Muscle of leg (tissue), 11 donors: ENCODE results near the gene RAB11FIP4. TPM values are rescaled to one million over a fixed set of nuclear protein-coding genes. Genes with fewer than 3 reads are reported as not detected.

Experiments used
- DNase-seq: peaks from one replicate; pipeline ENCODE4 v3.0.0; 2013
- H3K27ac ChIP-seq: one replicate; pipeline ENCODE4 v1.5.1; 2013; ENCODE audit warnings: mild to moderate bottlenecking, low read length, control low read depth
- H3K27me3 ChIP-seq: one replicate; pipeline ENCODE4 v1.6.1; 2013; ENCODE audit warnings: low read length; ENCODE audit not compliant: control insufficient read depth, insufficient read depth
- H3K36me3 ChIP-seq: one replicate; pipeline ENCODE4 v1.6.1; 2013; ENCODE audit warnings: low read length; ENCODE audit not compliant: control insufficient read depth, insufficient read depth
- H3K4me1 ChIP-seq: one replicate; pipeline ENCODE4 v1.6.1; 2013; ENCODE audit warnings: low read length; ENCODE audit not compliant: control insufficient read depth, insufficient read depth
- H3K4me3 ChIP-seq: one replicate; pipeline ENCODE4 v1.5.1; 2013; ENCODE audit warnings: low read length, control low read depth
- H3K9me3 ChIP-seq: replicated peaks from 2 replicates; pipeline ENCODE4 v1.6.1; 2013; ENCODE audit warnings: low read depth, low read length; ENCODE audit not compliant: control insufficient read depth
- WGBS: methylation state at CpG from one replicate; pipeline ENCODE4 v1.1.5; 2013; ENCODE audit warnings: missing lambda C conversion rate; ENCODE audit not compliant: insufficient coverage; 5-methylcytosine and 5-hydroxymethylcytosine counted together
- polyA plus RNA-seq, 8 donors: library from polyadenylated mRNA; unstranded; fragments of 120-200 nt; gene quantifications; one replicate each; pipeline versions ENCODE4 v1.2.1 to v1.2.3, GENCODE V29; 2013; ENCODE audit warnings: inconsistent platforms in 1 of 8, low replicate concordance in 1 of 8; ENCODE audit not compliant: insufficient read length in 8 of 8, insufficient read depth in 1 of 8
- total RNA-seq: library from RNA; stranded (reverse); fragments of 120-200 nt; gene quantifications from one replicate; pipeline ENCODE4 v1.2.4, GENCODE V29; 2013

RAB11FIP4 gene
- total and polyA plus RNA-seq, 9 donors, result 0.28 to 1.6 (median 0.89) TPM

DNA sequence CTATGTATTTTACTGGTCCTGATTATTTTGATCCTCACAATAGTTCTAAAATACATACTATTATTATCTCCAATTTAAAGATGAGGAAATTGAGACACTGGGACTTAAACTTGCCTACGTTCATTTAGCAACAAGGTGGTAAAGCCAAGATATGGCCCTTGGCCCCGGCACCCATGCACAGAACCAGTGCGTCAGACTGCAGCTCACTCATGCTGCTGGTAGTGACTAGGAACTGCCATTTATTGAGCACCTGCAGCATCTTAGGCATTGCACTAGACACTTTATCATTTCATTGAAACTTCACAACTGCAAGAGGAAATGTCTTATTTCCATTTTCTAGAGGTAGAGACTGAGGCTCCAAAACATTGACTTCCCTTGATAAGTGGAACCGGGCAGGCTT is 93.3 kb downstream of the RAB11FIP4 start:
- no peak for DNase-seq
- Histone ChIP-seq H3K27me3 (peaks cover 63% of the 10 kb centered on the region), H3K27ac (no peak overlapping the region), H3K9me3 (no peaks in the 10 kb centered on the region), H3K4me1 (peaks cover 9% of the 10 kb centered on the region), H3K36me3 (no peaks in the 10 kb centered on the region), H3K4me3 (no peak overlapping the region)
- 83% methylated on average over 3 of the region's 4 CpGs for WGBS

DNA sequence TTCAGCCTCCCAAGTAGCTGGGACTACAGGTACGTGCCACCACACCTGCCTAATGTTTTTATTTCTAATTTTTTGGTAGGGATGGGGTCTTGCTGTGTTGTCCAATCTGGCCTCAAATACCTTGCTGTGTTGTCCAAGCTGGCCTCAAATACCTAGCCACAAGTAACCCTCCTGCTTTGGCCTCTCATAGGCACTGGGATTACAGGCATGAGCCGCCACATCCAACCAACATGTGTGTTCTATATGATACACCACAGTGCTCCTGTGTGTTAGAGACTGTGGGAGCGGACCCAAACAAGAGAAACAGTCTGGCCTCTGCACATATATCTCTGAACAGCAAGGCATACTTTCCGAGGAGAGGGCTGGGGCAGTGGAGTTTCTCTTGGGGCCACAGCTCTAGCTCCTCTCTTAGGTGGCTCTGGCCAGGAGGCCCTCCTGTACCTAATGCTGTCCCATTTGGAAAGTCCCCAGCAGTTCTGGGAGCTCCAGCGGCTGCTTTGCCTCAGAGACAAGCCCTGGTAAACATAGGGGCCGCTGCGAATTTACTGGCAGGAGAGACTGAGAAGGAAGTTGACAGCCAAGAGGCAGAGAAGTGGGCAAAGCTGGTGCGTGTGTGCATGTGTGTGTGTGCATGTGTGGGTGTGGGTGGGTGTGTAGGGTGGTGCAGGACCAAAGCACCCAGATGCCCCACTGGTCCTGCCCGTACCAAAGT is 95.0 kb downstream of the RAB11FIP4 start:
- no peaks in the 10 kb centered on the region for H3K9me3 ChIP-seq
- 49% methylated on average over 6 of the region's 9 CpGs for WGBS
- DNase-seq, result no peak
- H3K4me3 ChIP-seq, result no peak overlapping the region
- H3K27ac ChIP-seq, result no peak overlapping the region
- peaks cover 10% of the 10 kb centered on the region for H3K4me1 ChIP-seq
- no peaks in the 10 kb centered on the region for H3K36me3 ChIP-seq
- H3K27me3 ChIP-seq, result peaks cover 70% of the 10 kb centered on the region

DNA sequence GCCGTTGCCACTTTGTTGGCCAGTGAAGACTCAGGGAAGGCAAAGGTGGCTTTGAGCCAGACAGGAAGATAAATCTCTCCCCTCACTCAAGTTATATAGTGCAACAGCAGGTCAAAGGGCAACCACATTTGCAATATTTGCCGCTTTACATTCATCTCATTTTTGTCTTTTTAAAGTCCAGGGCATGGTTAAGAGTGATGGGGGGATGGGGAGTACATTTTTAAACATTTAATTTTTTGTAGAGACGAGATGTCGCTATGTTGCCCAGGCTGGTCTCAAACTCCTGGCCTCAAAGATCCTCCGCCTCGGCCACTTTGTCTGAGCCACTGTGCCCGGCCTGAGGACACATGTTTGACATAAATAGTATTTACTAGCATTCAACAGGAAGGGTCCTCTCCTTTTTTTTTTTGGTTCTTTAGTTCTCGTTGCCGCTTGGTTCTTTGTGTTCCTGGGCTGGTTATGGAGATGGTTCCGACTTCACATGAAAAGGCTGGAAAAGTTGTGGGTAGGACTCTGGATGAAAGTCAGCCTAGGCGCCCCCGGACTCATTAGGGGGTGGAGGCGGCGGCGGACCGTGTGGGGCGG is 95.7 kb downstream of the RAB11FIP4 start:
- 0% methylated on average over 10 of the region's 17 CpGs for WGBS
- Histone ChIP-seq H3K4me3 (peak overlapping the region; percentile 36), H3K9me3 (no peaks in the 10 kb centered on the region), H3K36me3 (no peaks in the 10 kb centered on the region), H3K27me3 (peaks cover 69% of the 10 kb centered on the region), H3K4me1 (peaks cover 17% of the 10 kb centered on the region), H3K27ac (no peak overlapping the region)
- DNase-seq, result no peak

DNA sequence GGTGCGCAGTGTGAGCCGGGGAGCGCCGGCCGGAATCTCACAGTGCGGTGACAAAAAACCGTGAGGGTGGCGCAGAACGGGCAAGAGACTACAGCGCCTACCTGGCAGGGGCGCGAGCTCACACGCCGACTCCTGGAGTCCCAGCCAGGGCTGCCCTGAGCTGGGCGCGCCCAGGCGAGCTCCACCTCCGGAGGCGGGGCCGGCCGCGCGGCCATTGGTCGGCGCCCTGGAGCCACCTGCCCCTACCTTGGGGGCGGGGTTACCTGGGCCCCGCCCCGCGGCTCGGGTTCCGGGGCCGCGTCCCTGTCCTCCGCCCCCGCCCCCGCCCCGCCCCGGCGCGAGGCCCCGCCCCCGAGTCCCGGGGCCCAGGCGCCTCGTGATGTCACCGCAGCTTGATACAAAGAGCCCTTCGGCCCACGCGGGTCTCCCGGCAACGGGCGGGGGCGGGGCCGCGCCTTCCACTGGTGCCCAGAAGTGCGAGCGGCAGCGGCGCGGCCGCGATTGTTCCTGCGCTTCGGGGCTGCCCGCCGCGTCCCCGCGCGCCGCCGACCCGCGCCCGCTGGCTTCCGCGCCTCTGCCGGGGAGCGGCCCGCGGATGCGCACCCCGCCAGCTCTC is 96.3 kb downstream of the RAB11FIP4 start:
- H3K36me3 ChIP-seq, result no peaks in the 10 kb centered on the region
- DNase-seq, result peak; percentile 69
- under 1% methylated on average over 83 of the region's 83 CpGs for WGBS
- peaks cover 68% of the 10 kb centered on the region for H3K27me3 ChIP-seq
- H3K27ac ChIP-seq, result no peak overlapping the region
- H3K4me3 ChIP-seq, result peak overlapping the region; percentile 36
- no peaks in the 10 kb centered on the region for H3K9me3 ChIP-seq
- H3K4me1 ChIP-seq, result peaks cover 23% of the 10 kb centered on the region

DNA sequence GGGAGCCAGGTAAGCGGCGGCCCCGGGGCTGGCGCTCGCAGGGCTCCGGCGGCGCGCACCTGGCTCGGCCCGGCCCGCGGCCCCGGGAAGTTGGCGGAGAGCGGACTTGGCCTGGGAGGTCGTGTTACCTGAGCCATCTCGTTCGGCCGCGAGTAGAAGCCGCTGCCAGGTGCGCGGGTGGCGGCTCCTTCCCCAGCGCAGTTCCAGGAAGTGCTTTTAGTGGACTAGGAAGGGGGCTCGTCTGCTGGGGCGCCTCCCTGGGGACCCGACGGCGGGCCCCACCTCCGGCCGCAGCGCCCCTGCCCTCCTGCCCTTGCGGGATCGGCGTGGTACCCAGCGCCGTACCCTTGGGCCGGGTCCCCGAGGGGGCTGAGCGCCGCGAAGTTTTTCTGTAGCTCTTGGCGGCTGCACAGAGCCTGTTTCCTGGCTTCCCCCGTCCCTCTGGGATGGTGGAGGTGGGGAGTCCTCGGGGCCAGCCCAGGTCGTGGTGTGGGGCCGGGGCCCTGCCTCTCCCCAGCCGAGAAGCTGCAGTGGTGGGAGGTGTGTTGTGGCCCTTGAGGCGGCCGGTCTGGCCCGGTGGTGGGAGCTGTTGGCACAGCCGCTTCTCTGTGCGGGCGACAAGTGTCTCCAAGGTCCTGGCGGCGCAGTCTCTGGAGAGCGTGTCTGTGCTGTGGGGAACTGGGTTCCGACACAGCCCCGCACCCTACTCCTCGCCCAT is 96.9 kb downstream of the RAB11FIP4 start:
- no peak overlapping the region for H3K27ac ChIP-seq

DNA sequence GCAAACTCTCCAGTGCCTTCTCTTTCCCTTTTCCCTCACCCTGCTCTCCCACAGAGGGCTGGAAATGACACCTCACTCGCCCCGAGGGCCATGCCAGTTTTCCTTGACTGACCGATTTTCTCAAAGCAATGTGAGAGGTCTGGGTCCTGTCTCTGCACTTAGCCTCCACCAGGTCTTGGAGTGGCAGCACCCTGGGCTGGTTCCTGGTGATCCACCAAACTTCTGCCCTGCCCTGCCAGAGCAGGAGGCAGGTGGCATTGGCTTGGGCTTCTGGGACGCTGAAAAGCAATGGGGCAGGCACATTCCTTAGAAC is 97.5 kb downstream of the RAB11FIP4 start:
- H3K4me1 ChIP-seq, result peaks cover 28% of the 10 kb centered on the region
- no peak for DNase-seq
- no peak overlapping the region for H3K27ac ChIP-seq
- no peak overlapping the region for H3K4me3 ChIP-seq
- no peaks in the 10 kb centered on the region for H3K9me3 ChIP-seq
- 14% methylated on average over 3 of the region's 4 CpGs for WGBS
- H3K27me3 ChIP-seq, result peaks cover 66% of the 10 kb centered on the region
- no peaks in the 10 kb centered on the region for H3K36me3 ChIP-seq

More for the DNA sequence above, 96.9 kb downstream of the RAB11FIP4 start:
- Histone ChIP-seq H3K27me3 (peaks cover 66% of the 10 kb centered on the region), H3K36me3 (no peaks in the 10 kb centered on the region), H3K4me3 (peak overlapping the region; percentile 21), H3K4me1 (peaks cover 25% of the 10 kb centered on the region), H3K9me3 (no peaks in the 10 kb centered on the region)
- DNase-seq, result no peak
- 3% methylated on average over 53 of the region's 62 CpGs for WGBS

DNA sequence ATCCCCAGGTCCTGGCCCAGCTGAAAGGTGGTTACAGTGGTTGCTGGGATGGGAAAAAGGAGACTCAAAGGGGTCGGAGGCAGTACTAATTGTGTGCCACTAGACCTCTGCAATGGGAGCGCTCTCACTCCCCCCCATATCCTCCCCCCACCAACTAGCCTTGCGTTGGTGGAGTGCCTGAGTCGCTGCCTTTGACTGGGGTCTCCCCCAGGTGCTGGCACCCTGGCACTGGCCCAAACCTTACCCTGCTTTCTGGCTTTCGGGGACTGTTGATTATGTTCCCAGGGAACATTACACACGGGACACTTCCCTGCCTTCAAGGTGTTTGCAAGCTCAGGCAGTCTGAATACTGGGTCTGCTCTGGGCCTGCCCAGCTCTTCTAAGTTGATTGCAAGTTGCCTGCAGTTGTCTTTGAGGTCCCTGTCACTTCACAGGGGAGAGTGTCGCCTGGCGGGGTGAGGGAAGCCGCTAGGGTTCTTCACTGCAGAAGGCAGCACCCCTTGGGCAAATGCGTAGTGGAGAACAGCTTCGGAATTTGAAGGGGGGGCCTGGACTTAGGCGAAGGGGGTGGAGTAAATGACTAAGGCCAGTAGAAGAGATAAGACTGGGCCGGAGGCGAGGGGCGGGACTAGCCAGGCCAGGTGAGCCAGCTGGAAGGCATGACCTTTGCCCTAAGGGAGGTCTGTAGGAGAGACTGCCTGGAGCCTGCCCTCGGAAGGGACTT is 98.0 kb downstream of the RAB11FIP4 start:
- peaks cover 64% of the 10 kb centered on the region for H3K27me3 ChIP-seq
- H3K4me1 ChIP-seq, result peaks cover 28% of the 10 kb centered on the region
- DNase-seq, result no peak
- 59% methylated on average over 13 of the region's 16 CpGs for WGBS
- H3K4me3 ChIP-seq, result no peak overlapping the region
- no peaks in the 10 kb centered on the region for H3K36me3 ChIP-seq
- H3K27ac ChIP-seq, result no peak overlapping the region
- no peaks in the 10 kb centered on the region for H3K9me3 ChIP-seq

DNA sequence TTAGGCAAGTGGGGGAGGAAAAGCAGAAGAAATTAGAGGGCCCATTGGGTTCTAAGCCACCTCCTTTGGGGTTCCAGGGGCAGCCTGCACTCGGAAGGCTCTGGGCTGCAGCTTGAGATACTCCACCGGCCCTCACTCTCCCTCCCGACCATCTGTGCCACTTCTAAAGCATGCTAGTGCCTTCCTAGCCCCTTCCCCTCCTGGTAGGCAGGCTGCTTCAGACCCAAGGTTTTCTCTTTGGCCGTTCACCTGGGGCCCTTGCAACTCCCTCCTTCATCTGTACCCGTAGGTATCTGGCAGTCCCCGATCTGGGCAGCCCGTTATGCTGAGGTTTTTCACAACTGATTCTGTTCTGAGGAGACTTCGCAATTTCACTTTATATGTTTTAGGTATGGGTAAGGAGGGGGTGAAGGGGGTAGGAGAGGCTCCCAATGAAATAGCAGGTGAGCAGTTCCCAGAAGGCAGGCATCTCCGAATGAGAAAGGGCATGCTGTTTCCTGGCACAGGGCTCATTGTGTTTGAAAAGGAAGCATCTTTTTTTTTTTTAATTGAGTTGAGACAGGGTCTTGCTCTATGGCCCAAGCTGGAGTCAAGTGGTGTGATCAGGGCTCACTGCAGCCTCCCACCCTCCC is 98.7 kb downstream of the RAB11FIP4 start:
- DNase-seq, result no peak
- 79% methylated on average over 6 of the region's 9 CpGs for WGBS
- Histone ChIP-seq H3K4me3 (no peak overlapping the region), H3K36me3 (no peaks in the 10 kb centered on the region), H3K9me3 (no peaks in the 10 kb centered on the region), H3K27ac (no peak overlapping the region), H3K27me3 (peaks cover 60% of the 10 kb centered on the region), H3K4me1 (peaks cover 32% of the 10 kb centered on the region)

DNA sequence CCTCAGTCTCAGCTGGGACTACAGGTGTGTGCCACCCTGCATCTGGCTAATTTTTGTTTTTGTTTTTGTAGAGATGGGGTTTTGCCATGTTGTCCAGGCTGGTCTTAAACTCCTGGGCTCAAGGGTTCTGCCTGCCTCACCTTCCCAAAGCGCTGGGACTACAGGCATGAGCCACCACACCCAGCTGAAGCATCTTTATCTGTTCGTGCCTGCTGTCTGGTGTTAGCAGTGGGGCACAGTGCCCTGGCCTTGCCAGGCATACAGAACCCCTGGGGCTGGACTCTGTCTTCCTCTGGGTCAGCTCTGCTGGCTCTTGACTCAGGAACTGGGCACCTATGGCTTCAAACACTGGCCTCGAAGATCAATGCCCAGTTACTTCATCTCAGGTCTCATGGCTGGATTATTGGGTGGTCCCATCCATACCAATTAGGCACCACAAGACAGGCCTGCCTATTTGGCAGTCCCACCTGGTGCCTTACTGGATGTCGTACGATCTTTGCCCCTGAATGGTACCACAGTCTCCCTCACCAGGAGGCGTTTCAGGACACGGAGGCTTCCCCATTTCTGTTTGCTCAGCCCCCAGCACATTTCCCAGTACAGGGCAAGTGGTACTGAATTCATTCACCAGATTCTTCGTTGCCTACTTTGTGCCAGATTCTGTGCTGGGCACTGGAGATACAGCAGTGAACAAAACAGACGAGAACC is 99.3 kb downstream of the RAB11FIP4 start:
- DNase-seq, result no peak
- Histone ChIP-seq H3K27me3 (peaks cover 55% of the 10 kb centered on the region), H3K9me3 (no peaks in the 10 kb centered on the region), H3K4me1 (peaks cover 32% of the 10 kb centered on the region), H3K36me3 (no peaks in the 10 kb centered on the region), H3K4me3 (no peak overlapping the region), H3K27ac (no peak overlapping the region)
- WGBS, result 78% methylated on average over 9 of the region's 9 CpGs
